ENCODE measurements around the gene DIO3. TPM values are rescaled to one million over a fixed set of nuclear protein-coding genes. Genes with fewer than 3 reads are reported as not detected.

DIO3 gene
- total RNA-seq, 2 experiments from 2014 or later, result not detected

DNA sequence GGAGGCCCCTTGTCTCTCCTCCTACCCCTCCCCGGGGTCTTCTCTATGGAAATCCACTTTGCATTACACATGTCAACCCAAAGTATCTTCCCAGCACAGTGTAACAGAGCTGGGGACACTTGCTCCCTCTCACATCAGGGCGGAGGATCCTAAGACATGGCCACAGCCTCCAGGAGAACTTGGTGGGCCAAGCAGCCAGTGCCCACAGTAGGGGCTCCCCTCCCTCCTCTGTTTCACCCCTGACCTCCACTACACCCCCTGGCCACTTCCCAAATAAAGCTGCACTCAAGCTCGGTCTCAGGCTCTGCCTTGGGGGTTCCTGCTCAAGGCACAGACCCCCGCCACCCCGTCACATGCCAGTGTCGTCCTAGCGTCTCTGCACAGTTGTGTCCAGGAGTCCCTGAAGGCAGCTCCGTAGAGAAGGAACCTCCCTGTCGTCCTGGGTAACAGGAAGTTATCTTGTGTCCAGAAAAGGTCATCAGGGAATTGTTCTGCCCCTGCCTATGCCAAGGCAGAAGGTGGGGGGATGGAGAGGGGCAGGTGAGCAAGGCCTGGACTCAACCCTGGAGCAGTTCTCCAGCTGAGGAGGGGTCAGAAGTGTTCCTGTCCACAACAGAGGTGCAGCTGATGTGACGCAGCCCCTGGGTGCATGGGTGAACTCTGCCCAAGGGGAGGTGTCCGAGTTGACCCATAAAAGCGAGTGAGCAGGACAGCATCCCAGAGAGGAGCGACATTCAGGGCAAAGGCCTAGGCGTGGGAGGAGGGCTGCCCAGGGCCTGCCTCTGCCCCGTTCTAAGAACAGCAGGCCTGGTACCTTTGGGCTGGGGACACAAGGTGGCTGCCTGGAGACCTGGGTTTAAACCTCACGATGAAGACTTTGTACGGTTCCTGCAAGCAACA lies 25.5 kb downstream of the DIO3 start:
- no peak for DNase-seq

DNA sequence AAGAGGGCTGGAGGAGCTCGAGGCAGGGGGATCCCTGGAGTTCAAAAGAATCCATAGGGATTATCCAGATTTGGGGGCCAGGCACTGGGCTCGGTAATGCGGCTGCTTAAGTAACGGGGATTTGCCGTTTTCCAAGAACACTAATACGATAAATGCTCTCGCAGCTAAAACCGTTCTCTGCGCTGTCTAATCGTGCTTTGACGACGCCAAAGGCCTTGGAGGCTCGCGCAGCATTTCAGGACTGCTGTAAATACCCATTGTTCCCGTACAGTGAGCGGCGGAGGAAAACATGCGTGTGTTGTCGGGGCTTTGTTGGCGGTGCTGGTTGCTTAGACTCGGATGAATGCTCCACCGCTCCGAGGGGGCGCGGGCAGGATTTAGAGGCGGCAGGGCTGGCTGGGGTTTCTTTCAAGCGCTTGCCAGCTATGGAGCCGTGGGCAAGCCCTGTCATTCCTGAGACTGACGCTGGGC lies 26.2 kb downstream of the DIO3 start:
- DNase-seq, result no peak
- Mint-ChIP-seq H3K36me3 (ENCODE audit: low read depth) (no peaks in the 10 kb centered on the region), H3K4me3 (no peak overlapping the region), H3K9me3 (no peaks in the 10 kb centered on the region), H3K4me1 (no peaks in the 10 kb centered on the region), H3K27ac (no peak overlapping the region), H3K27me3 (no peaks in the 10 kb centered on the region)
- ChIA-PET CTCF (no interaction called here), POLR2A (no interaction called here)

More for the DNA sequence above, 25.5 kb downstream of the DIO3 start:
- Mint-ChIP-seq H3K9me3 (no peaks in the 10 kb centered on the region), H3K36me3 (ENCODE audit: low read depth) (no peaks in the 10 kb centered on the region), H3K27ac (no peak overlapping the region), H3K4me1 (no peaks in the 10 kb centered on the region), H3K4me3 (no peak overlapping the region), H3K27me3 (no peaks in the 10 kb centered on the region)
- ChIA-PET POLR2A (no interaction called here), CTCF (no interaction called here)

DNA sequence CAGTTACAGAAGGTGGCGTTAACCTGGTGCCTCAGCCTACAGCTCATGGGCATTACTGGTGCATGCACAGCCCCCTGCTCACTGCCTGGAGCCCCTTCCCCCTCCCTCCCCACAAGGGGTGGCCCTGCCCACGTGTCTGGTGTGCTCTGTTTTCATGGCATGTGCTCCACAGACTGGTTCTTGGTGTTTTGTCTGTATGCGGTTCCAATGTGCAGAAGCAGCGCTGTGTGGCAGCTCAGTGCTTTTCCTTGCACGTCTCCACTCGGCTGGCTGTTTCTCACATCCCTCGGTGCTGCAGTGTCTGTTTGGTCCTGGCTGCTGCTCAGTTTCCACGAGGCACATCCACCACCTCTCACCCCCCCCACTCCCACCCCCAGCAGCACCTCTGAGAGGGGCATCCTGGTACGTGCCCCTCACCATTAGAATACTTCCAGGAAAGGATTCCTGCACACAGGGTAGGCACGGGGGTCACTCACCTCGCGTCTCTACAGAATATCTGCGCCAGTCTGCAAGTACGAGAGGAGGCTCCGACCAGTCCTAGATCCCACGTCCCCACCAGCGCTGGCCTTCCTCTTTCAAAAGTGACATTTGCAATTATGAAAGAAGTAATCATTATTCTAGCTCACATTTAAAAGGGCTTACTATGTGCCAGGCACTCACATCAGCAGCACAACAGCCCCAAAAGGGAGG lies 27.1 kb downstream of the DIO3 start:
- CTCF ChIA-PET, result interaction anchor here (0.9 kb wide), 1 partner anchor 943 kb away, joined by 3 read pairs; no protein-coding TSS in a partner anchor
- no peak overlapping the region for H3K27ac Mint-ChIP-seq
- POLR2A ChIA-PET, result no interaction called here
- peaks cover 2% of the 10 kb centered on the region for H3K4me1 Mint-ChIP-seq
- no peak for DNase-seq
- no peak overlapping the region for H3K4me3 Mint-ChIP-seq
- H3K36me3 Mint-ChIP-seq (ENCODE audit: low read depth), result no peaks in the 10 kb centered on the region
- H3K9me3 Mint-ChIP-seq, result no peaks in the 10 kb centered on the region
- H3K27me3 Mint-ChIP-seq, result no peaks in the 10 kb centered on the region

DNA sequence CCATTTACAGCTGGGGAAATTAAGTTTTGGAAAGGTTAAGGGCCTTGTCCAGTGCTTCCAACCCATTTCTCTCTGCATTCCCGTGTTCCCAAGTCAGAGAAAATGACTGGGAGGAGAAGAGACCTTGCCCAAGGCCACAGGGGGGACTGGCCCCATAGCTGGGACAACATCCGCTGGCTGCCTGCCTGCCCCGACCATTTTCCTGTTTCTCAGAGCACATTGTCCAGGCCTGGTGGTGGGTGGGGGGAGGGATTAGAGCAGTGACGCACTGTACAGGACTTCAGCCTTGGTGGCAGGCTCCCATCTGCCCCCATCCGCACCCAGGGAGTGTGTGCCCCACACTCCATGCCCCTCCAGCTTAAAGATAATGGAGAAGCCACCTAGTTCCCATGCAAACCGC lies 27.7 kb downstream of the DIO3 start:
- no peak for DNase-seq
- H3K9me3 Mint-ChIP-seq, result no peaks in the 10 kb centered on the region
- POLR2A ChIA-PET, result no interaction called here
- H3K4me3 Mint-ChIP-seq, result no peak overlapping the region
- peaks cover 6% of the 10 kb centered on the region for H3K4me1 Mint-ChIP-seq
- no peaks in the 10 kb centered on the region for H3K36me3 Mint-ChIP-seq (ENCODE audit: low read depth)
- H3K27ac Mint-ChIP-seq, result no peak overlapping the region
- CTCF ChIA-PET, result interaction anchor here (0.9 kb wide), 1 partner anchor 943 kb away, joined by 3 read pairs; no protein-coding TSS in a partner anchor
- H3K27me3 Mint-ChIP-seq, result no peaks in the 10 kb centered on the region

DNA sequence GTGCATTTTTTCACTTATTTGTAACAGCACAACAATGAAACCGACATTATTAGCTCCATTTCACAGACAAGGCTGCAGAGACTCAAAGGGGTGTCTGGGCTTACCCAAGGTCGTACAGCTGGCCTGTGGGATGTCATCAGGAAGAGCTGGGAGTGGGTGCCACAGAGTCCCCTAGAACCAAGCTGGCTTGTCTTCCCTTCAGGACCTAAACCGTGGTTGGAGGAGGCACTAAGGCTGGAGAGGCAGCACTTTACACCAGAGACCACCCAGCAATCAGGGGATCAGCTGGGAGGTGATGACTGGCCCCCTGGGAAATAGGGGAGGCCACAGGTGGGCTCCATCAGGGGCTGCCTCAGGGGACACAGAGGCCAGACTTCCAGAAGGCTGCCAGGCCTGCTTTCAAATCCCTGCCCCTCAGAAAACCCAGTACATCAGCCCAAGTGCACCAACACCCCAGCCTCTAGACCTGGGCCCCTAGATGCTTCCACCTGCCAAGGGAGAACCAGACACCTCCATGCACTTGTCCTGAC lies 28.3 kb downstream of the DIO3 start:
- Mint-ChIP-seq H3K36me3 (ENCODE audit: low read depth) (no peaks in the 10 kb centered on the region), H3K4me1 (peaks cover 10% of the 10 kb centered on the region), H3K4me3 (no peak overlapping the region), H3K9me3 (no peaks in the 10 kb centered on the region), H3K27ac (no peak overlapping the region), H3K27me3 (no peaks in the 10 kb centered on the region)
- no peak for DNase-seq
- POLR2A ChIA-PET, result no interaction called here
- CTCF ChIA-PET, result interaction anchor here (0.9 kb wide), 1 partner anchor 944 kb away, joined by 3 read pairs; no protein-coding TSS in a partner anchor

DNA sequence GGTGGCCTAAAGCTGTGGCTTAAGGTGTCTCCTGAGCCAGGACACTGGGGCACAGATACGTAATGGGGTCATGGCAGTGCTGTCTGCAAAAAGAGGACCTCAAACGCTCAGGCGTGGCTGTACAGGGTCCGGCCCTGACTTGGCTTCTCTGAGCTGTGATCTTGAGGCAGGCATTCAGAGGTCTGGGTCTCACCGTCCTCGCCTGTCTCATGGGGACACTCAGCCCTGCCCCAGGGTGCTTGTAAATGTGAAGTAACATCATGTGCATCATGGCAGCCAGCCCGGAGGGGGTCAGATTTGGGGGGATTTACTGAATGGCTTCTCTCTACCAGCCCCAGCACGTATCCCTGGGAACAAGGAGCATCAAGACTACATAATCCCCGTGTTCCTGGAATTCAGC lies 28.8 kb downstream of the DIO3 start:
- ChIA-PET POLR2A (no interaction called here), CTCF (no interaction called here)
- no peaks in the 10 kb centered on the region for H3K36me3 Mint-ChIP-seq (ENCODE audit: low read depth)
- no peak overlapping the region for H3K4me3 Mint-ChIP-seq
- no peak for DNase-seq
- H3K4me1 Mint-ChIP-seq, result peaks cover 10% of the 10 kb centered on the region
- no peaks in the 10 kb centered on the region for H3K27me3 Mint-ChIP-seq
- H3K9me3 Mint-ChIP-seq, result no peaks in the 10 kb centered on the region
- no peak overlapping the region for H3K27ac Mint-ChIP-seq

DNA sequence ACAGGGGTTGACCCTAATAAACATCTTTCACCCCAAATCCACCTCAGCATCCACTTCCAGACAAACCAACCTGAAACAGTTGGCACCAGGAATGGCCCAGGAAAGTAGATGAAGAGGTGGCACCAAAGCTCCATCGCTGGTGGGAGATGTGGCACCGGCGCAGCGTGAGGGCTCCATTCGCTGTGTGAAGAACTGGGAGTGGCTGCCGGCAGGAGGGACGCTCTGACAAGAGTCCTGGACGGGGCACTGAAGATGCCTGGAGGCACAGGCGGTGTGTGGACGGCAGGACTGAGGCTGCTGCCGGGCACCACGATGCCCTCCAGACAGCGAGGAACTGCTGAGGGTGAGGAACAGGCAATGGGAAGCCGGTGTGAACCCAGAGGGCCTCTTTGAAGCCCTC lies 29.3 kb downstream of the DIO3 start:
- Mint-ChIP-seq H3K27me3 (no peaks in the 10 kb centered on the region), H3K9me3 (peaks cover 3% of the 10 kb centered on the region), H3K4me3 (no peak overlapping the region), H3K27ac (no peak overlapping the region), H3K36me3 (ENCODE audit: low read depth) (no peaks in the 10 kb centered on the region), H3K4me1 (peaks cover 12% of the 10 kb centered on the region)
- DNase-seq, result no peak
- ChIA-PET POLR2A (no interaction called here), CTCF (no interaction called here)

DNA sequence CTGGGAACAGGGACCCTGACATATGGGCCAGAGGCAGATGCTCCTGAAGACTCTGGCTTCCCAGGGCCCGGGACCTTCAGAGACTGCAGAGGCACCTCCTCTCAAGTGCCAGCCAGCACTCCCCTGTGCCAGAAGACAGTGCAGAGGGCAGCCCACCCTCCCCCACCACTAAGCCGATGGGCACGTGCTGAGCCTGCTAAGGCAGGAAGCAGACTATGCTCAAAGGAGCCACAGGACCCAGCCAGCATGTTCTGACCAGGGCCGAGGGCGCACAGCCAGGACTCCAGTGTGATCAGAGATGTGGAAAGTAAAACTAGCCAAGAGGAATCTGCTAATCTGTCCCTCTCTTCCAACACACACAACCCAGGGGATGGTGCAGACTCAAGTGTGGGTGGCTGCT lies 29.8 kb downstream of the DIO3 start:
- no peak for DNase-seq
- CTCF ChIA-PET, result no interaction called here
- no peak overlapping the region for H3K4me3 Mint-ChIP-seq

DNA sequence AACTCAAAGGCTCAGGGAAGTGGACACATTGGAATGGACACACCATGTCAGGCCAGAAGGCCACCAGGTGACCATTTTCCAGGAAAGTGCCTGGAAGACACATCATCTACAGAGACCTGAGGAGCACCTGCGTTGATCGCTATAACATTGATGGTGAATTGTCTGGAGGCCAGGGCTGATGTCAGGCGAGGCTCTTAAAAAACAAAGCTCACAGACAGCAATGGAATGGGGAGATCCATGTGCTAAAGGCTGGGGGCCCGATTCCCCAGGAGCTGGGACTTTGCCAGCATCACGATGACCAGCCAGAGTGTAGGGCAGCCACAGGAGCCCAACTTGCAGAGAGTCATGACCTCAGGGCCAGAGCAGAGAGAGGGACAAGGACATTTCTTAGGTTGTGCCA lies 30.3 kb downstream of the DIO3 start:
- Mint-ChIP-seq H3K27ac (no peak overlapping the region), H3K36me3 (ENCODE audit: low read depth) (peaks cover 6% of the 10 kb centered on the region), H3K4me1 (peaks cover 22% of the 10 kb centered on the region), H3K4me3 (no peak overlapping the region), H3K9me3 (peaks cover 10% of the 10 kb centered on the region), H3K27me3 (no peaks in the 10 kb centered on the region)
- ChIA-PET CTCF (no interaction called here), POLR2A (no interaction called here)
- no peak for DNase-seq

More for the DNA sequence above, 29.8 kb downstream of the DIO3 start:
- Mint-ChIP-seq H3K4me1 (peaks cover 17% of the 10 kb centered on the region), H3K9me3 (peaks cover 8% of the 10 kb centered on the region), H3K27me3 (no peaks in the 10 kb centered on the region), H3K36me3 (ENCODE audit: low read depth) (peaks cover 3% of the 10 kb centered on the region), H3K27ac (no peak overlapping the region)
- POLR2A ChIA-PET, result no interaction called here

DNA sequence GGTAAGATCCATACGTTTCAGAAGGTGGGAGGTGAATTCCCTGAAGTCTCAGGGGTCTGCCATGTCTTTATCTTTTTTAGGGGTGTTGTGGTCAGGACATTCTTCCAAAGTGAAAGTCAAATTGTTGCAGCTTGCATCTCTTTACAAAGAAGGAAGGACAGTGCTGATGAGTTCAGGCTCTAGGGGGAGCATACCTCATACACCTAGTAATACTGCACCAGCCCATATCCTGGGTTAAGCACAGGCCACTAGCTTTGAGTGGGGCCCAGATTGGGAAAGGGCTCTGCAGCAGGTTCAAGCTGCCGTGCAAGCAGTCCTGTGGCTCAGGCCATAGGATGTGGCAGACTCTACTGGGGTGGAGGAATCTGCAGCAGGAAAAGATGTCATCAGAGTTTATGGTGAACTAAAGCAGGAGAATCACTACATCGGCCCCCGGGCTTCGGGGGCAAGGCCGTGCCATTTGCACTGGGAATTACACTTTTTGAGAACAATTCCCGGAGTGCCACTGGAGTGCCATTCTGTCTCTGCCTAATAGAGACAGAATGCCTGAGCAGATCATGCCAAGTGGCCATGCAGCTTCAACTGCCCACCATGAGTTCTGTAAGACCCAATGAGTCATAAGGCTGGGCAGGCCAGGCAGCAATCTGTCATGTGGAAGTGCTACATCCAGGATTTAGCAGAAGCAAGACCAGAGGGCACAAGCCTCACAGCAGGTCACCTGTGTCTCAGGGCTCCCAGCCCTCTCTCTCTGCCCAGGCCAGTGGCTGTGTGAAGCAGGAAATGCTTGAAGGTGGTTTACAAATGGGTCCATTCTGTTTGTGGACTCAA lies 32.3 kb downstream of the DIO3 start:
- no peak overlapping the region for H3K4me3 Mint-ChIP-seq
- ChIA-PET POLR2A (no interaction called here), CTCF (no interaction called here)
- DNase-seq, result no peak
- H3K4me1 Mint-ChIP-seq, result peaks cover 34% of the 10 kb centered on the region
- H3K27ac Mint-ChIP-seq, result no peak overlapping the region
- peaks cover 17% of the 10 kb centered on the region for H3K9me3 Mint-ChIP-seq
- no peaks in the 10 kb centered on the region for H3K27me3 Mint-ChIP-seq
- H3K36me3 Mint-ChIP-seq (ENCODE audit: low read depth), result peaks cover 16% of the 10 kb centered on the region

DNA sequence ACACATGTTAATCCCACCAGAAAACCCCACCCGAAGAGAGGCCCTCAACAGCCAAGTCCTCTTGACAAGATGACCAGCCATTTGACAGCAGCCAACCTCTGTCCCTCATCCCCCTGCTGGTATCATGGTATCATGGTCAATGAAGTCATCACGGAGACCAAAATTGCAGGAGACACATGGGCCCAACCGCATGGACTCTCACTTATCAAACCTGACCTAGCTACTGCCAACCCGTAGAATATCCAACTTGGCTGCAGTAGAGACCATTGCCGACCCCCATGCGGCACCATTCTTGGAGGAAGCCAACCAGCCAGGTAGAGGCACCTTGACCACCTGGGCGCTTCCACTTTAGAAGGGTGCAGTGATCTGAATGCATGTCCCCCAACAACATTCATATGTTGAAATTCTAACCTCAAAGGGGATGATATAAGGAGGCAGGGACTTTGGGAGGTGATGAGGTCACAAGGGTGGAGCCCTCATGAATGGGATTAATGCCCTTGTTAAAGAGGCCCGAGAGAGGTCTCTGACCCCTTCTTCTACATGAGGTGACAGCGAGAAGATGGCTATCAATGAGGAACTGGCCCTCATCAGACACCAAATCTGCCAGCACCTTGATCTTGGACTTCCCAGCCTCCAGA lies 33.3 kb downstream of the DIO3 start:
- H3K4me1 Mint-ChIP-seq, result peaks cover 36% of the 10 kb centered on the region
- CTCF ChIA-PET, result no interaction called here
- H3K36me3 Mint-ChIP-seq (ENCODE audit: low read depth), result peaks cover 16% of the 10 kb centered on the region
- peaks cover 17% of the 10 kb centered on the region for H3K9me3 Mint-ChIP-seq
- H3K27ac Mint-ChIP-seq, result no peak overlapping the region
- no peak for DNase-seq
- no peak overlapping the region for H3K4me3 Mint-ChIP-seq
- POLR2A ChIA-PET, result no interaction called here
- H3K27me3 Mint-ChIP-seq, result no peaks in the 10 kb centered on the region

DNA sequence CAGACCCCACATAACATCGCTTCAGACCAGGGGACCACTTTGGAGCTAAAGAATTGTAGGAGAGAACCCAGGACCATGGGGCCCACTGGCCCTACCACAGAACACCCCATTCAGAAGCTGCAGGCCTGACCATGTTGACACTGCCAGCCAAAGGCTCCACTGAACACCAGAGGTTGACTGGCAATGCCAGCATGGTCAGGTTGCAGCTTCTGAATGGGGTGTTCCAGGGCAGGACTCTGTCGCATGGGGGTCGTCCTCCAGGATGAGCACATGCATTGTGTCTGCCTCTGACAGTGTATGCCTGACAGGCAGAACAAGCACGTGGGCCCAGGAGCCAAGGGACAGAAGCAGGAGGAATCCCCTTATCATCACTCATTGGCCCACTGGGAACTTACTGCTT lies 34.1 kb downstream of the DIO3 start:
- H3K36me3 Mint-ChIP-seq (ENCODE audit: low read depth), result peaks cover 16% of the 10 kb centered on the region
- peaks cover 36% of the 10 kb centered on the region for H3K4me1 Mint-ChIP-seq
- no peak for DNase-seq
- CTCF ChIA-PET, result no interaction called here
- H3K27ac Mint-ChIP-seq, result no peak overlapping the region
- H3K9me3 Mint-ChIP-seq, result peaks cover 17% of the 10 kb centered on the region
- POLR2A ChIA-PET, result no interaction called here
- no peak overlapping the region for H3K4me3 Mint-ChIP-seq
- no peaks in the 10 kb centered on the region for H3K27me3 Mint-ChIP-seq
